ENCODE results near the gene AOX1. TPM values are rescaled to one million over a fixed set of nuclear protein-coding genes. Genes with fewer than 3 reads are reported as not detected.
A peak's percentile ranks its signal among the peaks of the same experiment; 100 is the strongest.

Gene AOX1
- total RNA-seq, 1 experiment from 2014 or later: 3.5 TPM

DNA sequence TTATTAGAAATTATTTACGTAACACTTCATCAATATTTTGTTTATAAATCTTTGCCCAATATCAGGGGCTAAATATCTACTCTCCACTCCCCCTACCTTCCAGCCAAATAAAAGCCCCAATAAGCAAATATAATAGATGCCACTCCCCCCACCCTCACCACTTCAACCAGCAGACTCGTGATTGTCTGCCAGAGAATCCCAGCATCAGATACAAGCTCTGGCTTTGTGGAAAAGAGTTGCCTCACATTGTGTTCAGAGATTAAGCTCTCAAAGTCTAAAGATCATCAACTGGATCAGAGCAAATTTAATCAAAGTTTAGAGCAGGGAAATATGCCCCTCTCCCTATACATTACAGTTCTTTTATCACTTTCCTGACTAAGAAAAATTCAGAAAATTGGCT is 39.5 kb downstream of the AOX1 start:
- Histone ChIP-seq H3K79me1 (ENCODE audit: insufficient read depth, low read depth, low read length, poor library complexity, severe bottlenecking) (no peaks in the 10 kb centered on the region), H3K23ac (ENCODE audit: insufficient read length, low read depth, low read length) (no peak overlapping the region), H4K8ac (replicated peaks; ENCODE audit: insufficient read length, low read depth, low read length) (no peak overlapping the region), H2BK5ac (ENCODE audit: insufficient read length, low read length) (no peak overlapping the region), H2BK15ac (ENCODE audit: low read depth, low read length) (no peak overlapping the region), H3K18ac (ENCODE audit: insufficient read length, low read depth, low read length) (no peak overlapping the region), H3K4me1 (ENCODE audit: insufficient read depth, low read length) (no peaks in the 10 kb centered on the region), H3K27ac (ENCODE audit: insufficient read length, low read depth, low read length) (no peak overlapping the region), H4K91ac (ENCODE audit: insufficient read length, low read depth, low read length) (no peak overlapping the region), H3K4me2 (ENCODE audit: insufficient read depth, insufficient read length, low read length) (no peak overlapping the region), H3K14ac (ENCODE audit: insufficient read depth, low read length) (no peak overlapping the region), H3K56ac (ENCODE audit: insufficient read length, low read depth, low read length) (no peak overlapping the region), H3K27me3 (ENCODE audit: insufficient read depth, low read length) (no peaks in the 10 kb centered on the region), H3K9ac (ENCODE audit: extremely low read depth, insufficient read length, low read length) (no peak overlapping the region), H2AFZ (ENCODE audit: low read length) (no peak overlapping the region), H2BK12ac (ENCODE audit: insufficient read length, low read depth, low read length) (no peak overlapping the region), H3K4ac (ENCODE audit: low read depth, low read length) (no peak overlapping the region), H3K79me2 (ENCODE audit: insufficient read depth, low read length) (no peaks in the 10 kb centered on the region), H2AK5ac (ENCODE audit: insufficient read length, low read length) (no peak overlapping the region), H3T11ph (ENCODE audit: low read length) (no peak overlapping the region), H2BK120ac (ENCODE audit: low read depth, low read length, poor library complexity, severe bottlenecking) (no peak overlapping the region), H4K5ac (ENCODE audit: insufficient read length, low read depth, low read length) (no peak overlapping the region), H2BK20ac (ENCODE audit: low read depth, low read length, poor library complexity, severe bottlenecking) (no peak overlapping the region), H3K9me3 (ENCODE audit: control insufficient read depth, low read depth, low read length) (no peaks in the 10 kb centered on the region), H3K23me2 (ENCODE audit: insufficient read length, low read depth, low read length, poor library complexity, severe bottlenecking) (no peaks in the 10 kb centered on the region), H4K20me1 (ENCODE audit: control insufficient read depth, insufficient read depth, insufficient read length) (no peaks in the 10 kb centered on the region)
- Mint-ChIP-seq H3K9me3 (no peaks in the 10 kb centered on the region), H3K4me3 (no peak overlapping the region), H3K27ac (0 out of 7 replicates have a peak overlapping the region, but pooled peaks of 1 of the 3 experiments have one; percentile 36), H3K27me3 (ENCODE audit: low read depth) (no peaks in the 10 kb centered on the region), H3K36me3 (ENCODE audit: insufficient read depth in 1 of 3, low read depth in 3 of 3) (no peaks in the 10 kb centered on the region), H3K4me1 (peaks cover 14 to 22% of the 10 kb centered on the region in 2 experiments)
- WGBS (ENCODE audit: extremely low coverage, insufficient read length, low lambda C conversion rate): no CpG with 5 or more reads among the region's 2 CpGs
- DNase-seq: no peak
- TF ChIP-seq, protein P1, sequence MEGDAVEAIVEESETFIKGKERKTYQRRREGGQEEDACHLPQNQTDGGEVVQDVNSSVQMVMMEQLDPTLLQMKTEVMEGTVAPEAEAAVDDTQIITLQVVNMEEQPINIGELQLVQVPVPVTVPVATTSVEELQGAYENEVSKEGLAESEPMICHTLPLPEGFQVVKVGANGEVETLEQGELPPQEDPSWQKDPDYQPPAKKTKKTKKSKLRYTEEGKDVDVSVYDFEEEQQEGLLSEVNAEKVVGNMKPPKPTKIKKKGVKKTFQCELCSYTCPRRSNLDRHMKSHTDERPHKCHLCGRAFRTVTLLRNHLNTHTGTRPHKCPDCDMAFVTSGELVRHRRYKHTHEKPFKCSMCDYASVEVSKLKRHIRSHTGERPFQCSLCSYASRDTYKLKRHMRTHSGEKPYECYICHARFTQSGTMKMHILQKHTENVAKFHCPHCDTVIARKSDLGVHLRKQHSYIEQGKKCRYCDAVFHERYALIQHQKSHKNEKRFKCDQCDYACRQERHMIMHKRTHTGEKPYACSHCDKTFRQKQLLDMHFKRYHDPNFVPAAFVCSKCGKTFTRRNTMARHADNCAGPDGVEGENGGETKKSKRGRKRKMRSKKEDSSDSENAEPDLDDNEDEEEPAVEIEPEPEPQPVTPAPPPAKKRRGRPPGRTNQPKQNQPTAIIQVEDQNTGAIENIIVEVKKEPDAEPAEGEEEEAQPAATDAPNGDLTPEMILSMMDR (conservative IDR thresholded peaks at IDR 0.05): no peak

All from H9 (cell line).